HG02943 (cell line): ENCODE data around the gene PCNX3.

Source experiments
- ATAC-seq: cut with Tn5 transposase; IDR thresholded peaks from one replicate; pipeline ENCODE4 v1.9.1; 2021; ENCODE audit warnings: mild to moderate bottlenecking, low read depth, moderate library complexity; ENCODE audit not compliant: unreplicated experiment

PCNX3 gene

DNA sequence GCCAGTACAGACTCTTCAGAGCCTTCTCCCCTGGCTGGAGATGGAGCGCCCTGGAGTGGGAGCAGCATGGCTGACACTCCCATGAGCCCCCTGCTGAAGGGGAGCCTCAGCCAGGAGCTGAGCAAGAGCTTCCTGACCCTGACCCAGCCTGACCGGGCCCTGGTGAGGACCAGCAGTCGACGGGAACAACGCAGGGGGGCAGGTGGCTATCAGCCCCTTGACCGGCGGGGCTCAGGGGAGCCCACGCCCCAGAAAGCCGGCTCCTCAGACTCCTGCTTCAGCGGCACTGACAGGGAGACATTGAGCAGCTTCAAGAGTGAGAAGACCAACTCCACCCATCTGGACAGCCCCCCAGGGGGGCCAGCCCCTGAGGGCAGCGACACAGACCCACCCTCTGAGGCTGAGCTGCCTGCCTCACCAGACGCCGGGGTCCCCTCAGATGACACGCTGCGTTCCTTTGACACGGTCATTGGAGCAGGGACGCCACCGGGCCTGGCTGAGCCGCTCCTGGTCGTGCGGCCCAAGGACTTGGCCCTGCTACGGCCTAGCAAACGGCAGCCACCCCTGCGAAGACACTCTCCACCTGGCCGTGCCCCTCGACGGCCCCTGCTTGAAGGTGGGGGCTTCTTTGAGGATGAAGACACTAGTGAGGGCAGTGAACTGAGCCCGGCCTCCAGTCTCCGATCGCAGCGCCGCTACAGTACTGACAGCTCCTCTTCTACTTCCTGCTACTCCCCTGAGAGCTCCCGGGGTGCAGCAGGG lies 2.6 kb downstream of the PCNX3 start:
- no peak for ATAC-seq

DNA sequence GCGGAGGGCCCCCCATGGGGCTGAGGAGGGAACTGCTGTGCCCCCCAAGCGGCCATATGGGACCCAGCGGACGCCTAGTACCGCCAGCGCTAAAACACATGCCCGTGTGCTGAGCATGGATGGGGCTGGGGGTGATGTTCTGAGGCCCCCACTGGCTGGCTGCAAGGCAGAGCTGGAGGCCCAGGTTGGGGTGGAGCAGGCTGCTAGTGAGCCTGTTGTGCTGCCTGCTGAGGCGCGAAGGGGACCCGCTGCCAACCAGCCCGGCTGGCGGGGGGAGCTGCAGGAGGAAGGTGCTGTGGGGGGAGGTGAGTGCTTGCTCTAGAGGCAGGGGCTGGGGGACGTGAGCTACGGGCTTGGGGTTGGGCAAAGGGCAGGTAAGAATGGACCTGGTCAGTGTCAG lies 3.2 kb downstream of the PCNX3 start:
- ATAC-seq, result no peak

DNA sequence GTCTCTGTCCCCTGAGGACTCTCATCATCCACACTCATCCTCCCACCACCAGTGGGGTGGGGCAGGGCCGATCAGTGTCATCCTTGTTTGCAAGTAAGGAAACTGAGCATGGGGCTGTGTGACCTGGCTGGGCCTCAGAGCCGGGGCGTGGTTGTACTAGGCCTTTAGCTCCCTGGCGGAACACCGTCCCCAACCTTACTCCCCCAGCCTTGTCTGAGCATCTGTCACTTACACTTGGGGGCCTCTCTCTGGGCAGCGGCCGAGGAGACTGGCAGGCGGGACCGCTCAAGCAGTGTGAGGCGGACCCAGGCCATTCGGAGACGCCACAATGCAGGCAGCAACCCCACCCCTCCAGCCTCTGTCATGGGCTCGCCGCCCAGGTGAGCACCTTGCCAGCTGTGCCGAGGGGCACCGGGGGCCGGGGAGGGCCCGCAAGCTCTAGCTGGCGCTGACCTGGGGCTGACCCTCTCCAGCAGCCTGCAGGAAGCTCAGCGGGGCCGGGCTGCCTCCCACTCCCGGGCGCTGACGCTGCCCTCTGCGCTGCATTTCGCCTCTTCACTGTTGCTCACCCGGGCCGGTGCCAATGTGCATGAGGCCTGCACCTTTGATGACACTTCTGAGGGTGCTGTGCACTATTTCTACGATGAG lies 3.8 kb downstream of the PCNX3 start:
- no peak for ATAC-seq

DNA sequence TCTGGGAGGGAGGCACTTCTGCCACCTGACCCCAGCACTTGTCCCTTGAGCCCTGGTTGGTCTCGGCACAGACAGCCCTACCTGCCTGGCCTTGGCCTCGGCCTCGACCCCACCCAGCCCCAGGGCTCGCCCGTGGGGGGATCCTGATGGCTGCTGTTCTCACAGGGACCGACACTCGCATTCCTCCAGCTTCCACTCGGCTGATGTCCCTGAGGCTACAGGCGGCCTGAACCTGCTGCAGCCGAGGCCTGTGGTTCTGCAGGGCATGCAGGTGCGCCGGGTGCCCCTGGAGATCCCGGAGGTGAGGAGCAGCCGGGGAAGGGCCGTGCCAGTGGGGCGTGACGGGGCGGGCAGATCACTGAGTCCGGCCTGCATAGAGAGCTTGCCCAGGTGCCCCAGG lies 5.1 kb downstream of the PCNX3 start:
- ATAC-seq, result no peak

DNA sequence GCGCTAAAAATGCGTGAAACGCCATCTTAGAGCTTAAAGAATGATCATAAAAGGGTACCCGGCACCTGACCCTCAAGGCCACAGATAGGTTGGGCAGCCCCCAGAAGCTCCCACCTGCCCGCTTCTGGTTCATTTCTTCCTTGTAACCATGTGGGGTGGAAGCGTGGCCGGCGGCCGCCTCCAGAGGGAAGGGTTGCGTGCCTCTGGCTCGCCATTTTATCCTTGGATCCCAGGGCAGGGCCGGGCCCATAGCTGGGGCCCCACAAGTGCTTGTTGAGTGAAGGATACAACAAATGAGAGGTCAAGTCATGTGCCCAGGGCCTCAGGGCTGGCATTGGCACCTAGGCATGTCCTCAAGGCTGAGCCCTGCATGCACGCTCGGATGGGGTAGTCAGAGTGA lies 5.9 kb downstream of the PCNX3 start:
- no peak for ATAC-seq

DNA sequence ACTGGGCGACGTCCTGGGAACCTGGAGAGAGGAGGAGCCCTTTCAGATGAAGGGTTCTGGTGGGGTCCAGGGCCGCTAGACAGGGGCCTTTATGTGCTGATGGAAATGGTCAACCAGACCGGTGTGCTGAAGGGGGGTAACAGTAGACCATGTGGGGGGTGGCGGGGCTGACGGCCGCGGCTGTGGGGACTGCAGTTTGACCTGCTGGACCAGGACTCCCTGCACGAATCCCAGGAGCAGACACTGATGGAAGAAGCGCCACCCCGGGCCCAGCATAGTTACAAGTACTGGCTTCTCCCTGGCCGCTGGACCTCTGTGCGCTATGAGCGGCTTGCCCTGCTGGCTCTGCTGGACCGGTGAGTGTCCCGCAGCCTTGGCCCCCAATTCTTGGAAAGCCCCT lies 6.4 kb downstream of the PCNX3 start:
- ATAC-seq, result no peak

DNA sequence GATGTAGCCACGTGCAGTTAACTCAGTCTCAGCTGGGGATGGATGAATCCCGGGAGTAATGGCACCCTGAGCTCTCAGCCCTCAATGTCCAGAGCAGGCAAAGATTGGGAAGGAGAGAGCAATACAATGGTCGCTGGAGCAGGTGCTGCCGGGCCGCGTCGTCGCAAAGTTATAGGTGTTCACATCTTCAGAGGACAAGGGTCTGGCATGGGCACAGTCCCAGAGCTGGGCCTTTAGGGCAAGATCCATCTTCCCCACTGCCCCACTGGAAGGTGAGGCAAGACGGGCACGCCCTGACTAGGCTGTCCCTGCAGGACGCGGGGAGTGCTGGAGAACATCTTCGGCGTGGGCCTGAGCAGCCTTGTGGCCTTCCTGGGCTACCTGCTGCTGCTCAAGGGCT lies 7.6 kb downstream of the PCNX3 start:
- no peak for ATAC-seq

DNA sequence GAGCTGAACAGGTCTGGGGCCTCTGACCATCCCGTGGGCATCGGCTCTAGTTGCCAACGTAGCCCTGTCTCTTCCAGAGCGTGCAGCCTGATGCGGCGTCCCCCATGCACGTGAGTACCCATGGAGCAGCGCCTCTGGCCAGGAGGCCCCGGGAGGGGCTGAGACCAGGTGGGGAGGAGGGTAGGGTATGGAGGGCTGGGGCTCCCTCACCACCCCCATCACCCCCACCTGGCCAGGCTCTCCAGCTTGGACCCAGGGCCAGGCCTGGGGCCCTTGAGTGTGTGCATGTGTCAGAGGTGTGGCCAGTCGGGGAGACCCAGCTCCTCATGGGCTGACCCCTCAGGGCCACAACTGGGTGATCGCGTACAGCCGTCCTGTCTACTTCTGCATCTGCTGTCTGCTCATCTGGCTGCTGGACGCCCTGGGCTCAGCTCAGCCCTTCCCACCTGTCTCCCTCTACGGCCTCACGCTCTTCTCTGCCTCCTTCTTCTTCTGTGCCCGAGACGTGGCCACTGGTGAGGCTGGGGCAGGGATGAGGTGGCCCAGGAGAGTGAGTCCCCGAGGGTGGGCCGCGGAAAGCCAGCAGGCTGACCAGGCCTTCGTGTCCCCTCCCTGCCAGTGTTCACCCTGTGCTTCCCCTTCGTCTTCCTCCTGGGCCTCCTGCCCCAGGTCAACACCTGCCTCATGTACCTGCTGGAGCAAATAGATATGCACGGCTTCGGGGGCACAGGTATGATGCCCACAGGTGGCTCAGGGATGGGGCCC lies 8.5 kb downstream of the PCNX3 start:
- no peak for ATAC-seq

DNA sequence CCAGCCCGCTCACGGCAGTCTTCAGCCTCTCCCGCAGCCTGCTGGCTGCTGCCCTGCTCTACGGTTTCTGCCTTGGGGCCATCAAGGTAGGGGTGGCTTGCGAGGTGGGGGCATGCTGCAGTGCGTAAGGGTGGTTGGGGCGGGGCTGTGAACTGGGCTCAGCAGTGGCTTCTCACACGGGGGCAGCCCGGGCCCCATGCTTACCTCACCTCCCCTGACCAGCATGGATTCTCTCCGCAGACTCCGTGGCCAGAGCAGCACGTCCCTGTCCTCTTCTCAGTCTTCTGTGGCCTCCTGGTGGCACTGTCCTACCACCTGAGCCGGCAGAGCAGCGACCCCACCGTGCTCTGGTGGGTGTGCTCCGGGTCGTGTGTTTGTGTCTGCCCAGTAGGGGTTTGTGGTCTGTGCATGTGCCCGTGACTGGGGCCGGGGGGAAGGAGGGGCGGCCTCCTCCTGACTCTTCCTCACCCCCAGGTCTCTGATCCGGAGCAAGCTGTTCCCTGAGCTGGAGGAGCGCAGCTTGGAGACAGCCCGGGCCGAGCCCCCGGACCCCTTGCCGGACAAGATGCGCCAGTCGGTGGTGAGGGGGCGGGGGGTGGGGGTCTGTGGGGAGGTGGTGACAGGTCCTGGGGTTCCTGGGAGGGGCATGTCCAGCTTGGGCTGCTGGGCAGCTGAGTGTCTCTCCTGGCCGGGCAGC lies 9.5 kb downstream of the PCNX3 start:
- ATAC-seq, result no peak

DNA sequence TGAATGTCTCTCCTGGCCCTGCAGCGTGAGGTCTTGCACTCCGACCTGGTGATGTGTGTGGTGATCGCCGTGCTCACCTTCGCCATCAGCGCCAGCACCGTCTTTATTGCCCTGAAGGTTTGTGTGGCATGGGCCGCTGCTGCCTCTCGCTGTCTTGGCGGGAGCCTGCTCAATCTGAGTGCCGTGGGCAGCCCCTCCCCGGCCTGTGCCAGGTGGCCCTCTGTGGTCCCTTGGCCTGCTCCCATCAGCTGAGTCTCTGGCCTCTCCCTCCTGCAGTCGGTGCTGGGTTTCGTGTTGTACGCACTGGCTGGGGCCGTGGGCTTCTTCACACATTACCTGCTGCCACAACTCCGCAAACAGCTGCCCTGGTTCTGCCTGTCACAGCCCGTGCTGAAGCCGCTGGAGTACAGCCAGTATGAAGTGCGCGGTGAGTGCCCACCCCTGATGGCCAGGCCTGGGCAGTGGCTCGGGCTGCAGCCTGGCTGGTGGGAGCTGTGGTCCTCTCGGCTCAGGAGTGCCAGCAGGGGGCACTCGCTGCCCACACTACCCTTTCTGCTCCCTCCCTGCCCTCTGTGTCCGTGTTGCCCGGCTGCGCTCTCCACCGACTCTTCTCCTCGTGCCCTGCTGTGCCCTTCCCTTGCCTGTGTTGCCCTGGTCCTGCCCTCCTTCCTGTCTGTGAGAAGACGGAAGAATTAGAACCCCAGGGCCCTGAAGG lies 10.2 kb downstream of the PCNX3 start:
- ATAC-seq, result no peak

DNA sequence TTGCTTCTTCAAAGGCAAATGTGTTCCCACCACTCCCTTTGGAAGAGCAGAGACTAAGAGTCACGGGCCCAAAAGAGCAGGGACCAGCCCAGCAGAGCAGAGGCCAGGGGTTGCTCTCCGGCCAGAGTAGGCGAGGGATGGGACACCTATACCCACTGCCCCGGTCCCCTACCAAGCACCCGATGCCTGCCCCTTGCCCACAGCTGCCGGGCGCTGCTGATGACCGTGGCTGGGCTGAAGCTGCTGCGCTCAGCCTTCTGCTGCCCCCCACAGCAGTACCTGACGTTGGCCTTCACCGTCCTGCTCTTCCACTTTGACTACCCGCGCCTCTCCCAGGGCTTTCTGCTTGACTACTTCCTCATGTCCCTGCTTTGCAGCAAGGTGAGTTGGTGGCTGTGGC lies 11.6 kb downstream of the PCNX3 start:
- no peak for ATAC-seq

DNA sequence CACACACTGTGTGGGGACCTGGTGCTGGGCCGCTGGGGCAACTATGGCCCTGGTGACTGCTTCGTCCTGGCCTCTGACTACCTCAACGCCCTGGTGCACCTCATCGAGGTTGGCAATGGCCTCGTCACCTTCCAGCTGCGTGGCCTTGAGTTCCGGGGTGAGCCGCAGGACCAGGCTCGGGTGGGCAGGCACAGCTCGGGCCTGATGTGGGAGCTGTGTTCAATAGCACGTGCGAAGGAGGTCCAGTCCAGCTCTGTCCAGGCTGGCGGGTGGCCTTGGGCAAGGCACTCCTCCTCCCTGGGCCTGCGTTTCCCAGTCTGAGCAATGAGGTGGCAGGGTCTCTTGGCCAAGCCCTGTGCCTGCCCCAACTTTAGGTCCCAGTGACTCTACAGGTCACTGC lies 14.0 kb downstream of the PCNX3 start:
- ATAC-seq, result no peak

DNA sequence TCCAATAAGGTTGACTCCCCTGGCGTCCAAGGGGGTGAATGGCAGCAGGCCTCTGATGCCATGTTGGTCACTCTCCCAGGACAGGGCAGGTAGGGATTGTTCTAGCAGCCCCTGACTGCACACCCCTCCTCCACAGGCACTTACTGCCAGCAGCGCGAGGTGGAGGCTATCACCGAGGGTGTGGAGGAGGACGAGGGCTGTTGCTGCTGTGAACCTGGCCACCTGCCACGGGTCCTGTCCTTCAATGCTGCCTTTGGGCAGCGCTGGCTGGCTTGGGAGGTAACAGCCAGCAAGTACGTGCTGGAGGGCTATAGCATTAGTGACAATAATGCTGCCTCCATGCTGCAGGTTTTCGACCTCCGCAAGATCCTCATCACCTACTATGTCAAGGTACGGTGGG lies 14.6 kb downstream of the PCNX3 start:
- no peak for ATAC-seq

DNA sequence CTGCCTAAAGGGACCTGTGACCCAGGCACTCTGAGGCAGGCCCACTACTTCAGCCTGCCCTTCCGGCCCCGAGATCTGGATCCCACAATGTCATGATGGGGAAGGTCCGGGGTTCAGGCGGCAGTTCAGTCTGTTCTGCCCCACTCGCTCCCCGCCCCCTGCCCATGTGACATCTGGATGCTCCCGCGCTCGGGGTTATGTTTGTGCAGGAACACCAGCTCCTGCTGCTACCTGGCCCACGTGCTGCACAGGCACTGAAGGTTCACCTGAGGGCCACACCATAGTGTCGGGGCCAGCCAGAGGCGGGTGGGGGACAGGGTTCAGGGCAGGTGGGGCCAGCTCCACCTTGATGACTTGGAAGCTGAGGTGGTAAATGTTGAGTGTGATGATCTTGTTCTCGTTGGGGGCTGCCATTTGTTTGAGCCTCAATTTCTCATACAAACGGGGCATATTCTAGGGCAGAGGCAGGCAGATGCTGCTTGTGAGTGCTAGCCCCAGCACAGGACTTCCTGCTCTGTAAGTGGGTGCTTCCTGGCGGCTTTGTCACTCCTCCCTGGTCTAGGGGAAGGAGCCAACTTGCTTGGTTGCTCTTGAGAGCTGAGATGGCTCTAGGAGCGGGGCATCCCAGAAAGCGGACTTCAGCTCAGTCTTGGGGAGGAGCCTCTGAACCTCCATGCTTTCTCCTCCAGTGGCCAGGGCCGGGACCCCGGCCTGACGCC lies 18.0 kb downstream of the PCNX3 start:
- no peak for ATAC-seq

DNA sequence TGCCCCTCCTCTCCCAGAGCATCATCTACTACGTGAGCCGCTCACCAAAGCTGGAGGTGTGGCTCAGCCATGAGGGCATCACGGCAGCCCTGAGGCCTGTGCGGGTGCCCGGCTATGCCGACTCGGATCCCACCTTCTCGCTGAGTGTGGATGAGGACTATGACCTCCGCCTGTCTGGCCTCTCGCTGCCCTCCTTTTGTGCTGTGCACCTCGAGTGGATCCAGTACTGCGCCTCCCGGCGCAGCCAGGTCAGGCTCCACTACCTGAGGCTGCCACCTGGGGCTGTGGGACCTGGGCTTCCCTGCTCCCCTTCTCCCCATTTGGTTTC lies 18.5 kb downstream of the PCNX3 start:
- no peak for ATAC-seq

DNA sequence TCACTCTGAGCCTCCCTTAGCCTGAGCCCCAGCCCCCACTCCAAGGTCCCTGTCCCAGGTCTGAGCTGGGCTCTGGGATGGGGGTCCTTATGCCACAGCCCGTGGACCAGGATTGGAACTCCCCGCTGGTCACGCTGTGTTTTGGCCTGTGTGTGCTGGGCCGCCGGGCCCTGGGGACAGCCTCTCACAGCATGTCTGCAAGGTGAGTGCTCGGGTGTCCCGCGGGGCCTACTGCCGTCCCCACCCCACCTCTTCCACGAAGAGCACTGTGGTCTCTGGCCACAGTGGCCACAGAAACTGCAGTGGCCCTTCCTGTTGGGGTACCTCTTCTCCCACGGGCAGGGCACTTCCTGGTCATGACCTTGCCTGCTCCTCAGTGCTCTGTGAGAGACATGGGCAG lies 18.9 kb downstream of the PCNX3 start:
- no peak for ATAC-seq

DNA sequence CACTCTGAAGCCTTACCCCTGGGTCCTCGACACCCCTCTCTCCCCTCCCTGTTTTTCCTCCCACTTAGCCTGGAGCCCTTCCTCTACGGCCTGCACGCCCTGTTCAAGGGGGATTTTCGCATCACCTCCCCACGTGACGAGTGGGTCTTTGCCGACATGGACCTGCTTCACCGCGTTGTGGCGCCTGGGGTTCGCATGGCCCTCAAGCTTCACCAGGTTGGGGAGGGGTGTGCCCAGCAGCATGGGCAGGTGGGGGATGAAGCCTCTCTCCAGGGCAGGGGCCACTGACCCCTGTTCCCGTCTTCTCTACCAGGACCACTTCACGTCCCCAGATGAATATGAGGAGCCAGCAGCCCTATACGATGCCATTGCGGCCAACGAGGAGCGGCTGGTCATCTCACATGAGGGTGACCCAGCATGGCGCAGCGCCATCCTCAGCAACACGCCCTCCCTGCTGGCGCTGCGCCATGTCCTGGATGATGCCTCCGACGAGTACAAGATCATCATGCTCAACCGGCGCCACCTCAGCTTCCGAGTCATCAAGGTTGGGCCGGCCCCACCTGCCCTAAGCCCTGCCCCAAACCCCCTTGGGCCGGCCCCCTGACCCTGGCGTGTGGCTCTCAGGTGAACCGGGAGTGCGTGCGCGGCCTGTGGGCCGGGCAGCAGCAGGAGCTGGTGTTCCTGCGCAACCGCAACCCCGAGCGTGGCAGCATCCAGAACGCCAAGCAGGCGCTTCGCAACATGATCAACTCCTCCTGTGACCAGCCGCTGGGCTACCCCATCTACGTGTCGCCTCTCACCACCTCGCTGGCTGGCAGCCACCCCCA lies 19.5 kb downstream of the PCNX3 start:
- no peak for ATAC-seq

DNA sequence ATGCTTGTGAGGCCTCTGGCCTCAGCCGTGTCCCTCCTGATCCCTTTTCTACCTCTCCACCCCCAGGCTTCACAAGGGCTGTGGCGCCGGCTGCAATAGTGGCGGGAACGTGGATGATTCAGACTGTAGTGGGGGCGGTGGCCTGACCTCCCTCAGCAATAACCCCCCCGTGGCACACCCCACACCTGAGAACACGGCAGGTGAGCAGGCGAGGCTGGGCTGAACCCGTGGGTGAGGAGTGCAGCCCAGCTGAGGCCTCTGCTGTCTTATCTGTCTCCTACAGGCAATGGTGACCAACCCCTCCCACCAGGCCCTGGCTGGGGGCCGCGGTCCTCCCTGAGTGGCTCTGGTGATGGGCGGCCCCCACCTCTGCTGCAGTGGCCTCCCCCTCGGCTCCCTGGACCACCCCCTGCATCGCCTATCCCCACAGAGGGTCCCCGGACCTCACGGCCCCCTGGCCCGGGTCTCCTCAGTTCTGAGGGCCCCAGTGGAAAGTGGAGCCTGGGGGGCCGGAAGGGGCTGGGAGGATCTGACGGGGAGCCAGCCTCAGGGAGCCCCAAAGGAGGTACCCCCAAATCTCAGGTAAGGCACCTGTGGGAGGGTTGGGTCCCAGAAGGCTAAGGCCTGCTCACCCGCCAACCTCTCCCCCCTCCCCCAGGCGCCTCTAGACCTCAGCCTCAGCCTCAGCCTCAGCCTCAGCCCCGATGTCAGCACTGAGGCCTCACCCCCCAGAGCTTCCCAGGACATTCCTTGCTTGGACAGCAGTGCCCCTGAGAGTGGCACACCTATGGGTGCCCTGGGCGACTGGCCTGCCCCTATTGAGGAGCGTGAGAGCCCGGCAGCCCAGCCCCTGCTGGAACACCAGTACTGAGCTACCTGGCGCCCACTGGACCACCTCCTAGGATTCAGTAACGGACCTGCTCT lies 20.8 kb downstream of the PCNX3 start:
- no peak for ATAC-seq
